ENCODE results near the gene HTT.
"Not testable (repeated sequence)": the region's sequence is repeated elsewhere in the genome, so short reads cannot be mapped to it uniquely, and the experiment has no call there.

The HTT gene

DNA sequence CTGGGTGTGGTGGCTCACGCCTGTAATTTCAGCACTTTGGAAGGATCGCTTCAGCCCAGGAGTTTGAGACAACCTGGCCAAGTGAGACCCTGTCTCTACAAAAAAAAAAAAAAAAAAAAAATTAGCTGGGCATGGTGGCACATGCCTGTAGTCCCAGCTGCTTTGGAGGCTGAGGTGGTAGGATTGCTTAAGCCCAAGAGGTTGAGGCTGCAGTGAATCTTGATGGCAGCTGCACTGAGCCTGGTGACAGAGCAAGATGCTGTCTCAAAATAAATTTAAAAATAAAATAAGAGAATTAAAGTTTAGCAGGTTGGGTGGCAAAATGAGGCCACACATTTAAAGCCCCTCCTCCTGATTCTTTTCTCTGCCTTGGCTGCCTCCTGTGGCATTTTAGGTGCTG, 47.1 kb downstream of the HTT start:
- no peak for DNase-seq (ENCODE audit: low read depth in 3 of 3)

DNA sequence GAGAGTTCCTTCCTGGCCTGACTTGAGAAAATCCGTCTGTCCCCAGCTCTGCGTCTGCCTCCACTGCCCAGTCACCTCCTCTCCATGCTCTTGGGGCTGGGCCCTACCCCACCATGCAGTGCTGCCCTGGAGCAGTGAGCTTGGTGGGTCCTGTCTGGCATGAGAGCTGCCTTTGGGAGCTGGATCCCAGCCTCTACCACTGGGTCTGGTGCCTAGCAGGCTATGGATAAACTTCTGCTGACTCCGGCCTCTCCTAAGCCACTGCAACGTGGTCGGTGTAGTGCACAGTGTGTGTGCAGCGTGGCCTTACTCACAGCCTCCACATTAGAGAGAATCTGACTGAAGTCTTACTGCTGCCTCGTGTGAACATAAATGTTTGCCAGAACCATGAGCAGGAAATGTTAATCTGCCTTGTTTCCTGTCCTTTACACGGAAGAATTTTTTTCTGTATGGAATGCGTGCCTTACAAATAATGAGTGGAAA, 47.6 kb downstream of the HTT start:
- DNase-seq (ENCODE audit: low read depth in 3 of 3), result no peak

- DNase-seq (ENCODE audit: low read depth in 3 of 3), result no peak
Measured at GRCh38 chr4:3123181-3123671, 48.7 kb downstream of the HTT start.

DNA sequence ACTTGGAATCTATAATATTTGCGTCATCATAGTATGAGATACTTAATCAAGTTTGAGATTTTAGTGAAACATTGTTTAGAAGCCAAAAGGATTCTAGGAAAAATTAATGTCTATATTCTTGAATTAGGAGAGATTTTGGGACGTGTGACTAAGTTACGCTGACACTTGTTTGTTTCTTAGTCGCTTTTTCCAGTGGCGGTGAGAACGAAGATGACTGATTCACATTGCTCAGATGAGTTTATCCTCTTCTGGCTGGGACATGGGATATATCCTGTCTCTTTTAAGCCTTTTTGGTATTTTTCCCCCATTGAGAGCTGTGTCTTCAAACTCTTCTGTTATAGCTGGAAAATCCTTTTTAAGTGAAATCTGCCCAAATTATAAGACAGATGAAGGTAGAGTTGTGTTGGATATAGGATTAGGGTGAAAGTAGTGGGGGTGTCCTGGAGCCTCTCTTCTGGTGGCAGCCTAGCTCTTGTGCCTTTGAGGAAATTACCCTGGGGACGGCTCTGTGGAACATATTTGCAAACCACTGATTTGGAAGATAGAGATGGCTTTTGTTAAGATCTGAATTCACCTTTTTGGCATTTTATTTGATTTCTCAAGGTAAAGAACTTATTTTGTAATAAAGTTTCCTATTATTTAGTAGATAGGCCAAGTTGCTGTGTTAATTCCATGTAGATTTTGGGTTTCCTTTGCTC, 49.7 kb downstream of the HTT start:
- no peak for DNase-seq (ENCODE audit: low read depth in 3 of 3)

DNA sequence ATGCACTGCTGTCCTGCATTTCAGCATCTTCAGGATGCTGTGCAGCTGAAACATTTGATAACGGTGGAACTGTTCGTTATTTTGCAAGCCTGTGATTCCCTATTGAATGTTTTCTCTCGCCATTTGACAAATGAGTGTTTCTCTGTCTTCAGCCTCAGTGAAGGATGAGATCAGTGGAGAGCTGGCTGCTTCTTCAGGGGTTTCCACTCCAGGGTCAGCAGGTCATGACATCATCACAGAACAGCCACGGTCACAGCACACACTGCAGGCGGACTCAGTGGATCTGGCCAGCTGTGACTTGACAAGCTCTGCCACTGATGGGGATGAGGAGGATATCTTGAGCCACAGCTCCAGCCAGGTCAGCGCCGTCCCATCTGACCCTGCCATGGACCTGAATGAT, 52.6 kb downstream of the HTT start:
- DNase-seq (ENCODE audit: low read depth in 3 of 3), result no peak

GRCh38 chr4:3128058-3128457, 53.6 kb downstream of the HTT start:
- no peak for DNase-seq (ENCODE audit: low read depth in 3 of 3)

- DNase-seq (ENCODE audit: low read depth in 3 of 3), result no peak
Measured at GRCh38 chr4:3128976-3129375, 54.5 kb downstream of the HTT start.

- no peak for DNase-seq (ENCODE audit: low read depth in 3 of 3)
Measured at GRCh38 chr4:3130201-3130600, 55.7 kb downstream of the HTT start.

GRCh38 chr4:3130826-3131225, 56.3 kb downstream of the HTT start:
- DNase-seq (ENCODE audit: low read depth in 3 of 3), result no peak

DNA sequence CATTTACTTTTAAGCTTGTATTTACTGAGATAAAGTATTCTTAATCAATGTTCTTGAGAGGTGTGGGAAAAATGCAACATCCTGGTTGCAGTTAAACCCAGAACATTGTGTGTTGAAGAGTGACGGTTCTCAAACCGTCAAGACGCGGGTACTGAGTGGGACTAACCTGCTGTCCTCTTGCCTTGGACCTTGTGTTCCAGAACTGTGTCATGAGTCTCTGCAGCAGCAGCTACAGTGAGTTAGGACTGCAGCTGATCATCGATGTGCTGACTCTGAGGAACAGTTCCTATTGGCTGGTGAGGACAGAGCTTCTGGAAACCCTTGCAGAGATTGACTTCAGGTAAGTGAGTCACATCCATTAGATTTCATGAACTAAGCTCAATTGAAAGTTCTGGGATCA, 59.7 kb downstream of the HTT start:
- DNase-seq (ENCODE audit: low read depth in 3 of 3), result no peak

GRCh38 chr4:3135155-3136011, 60.9 kb downstream of the HTT start:
- no peak for DNase-seq (ENCODE audit: low read depth in 3 of 3)

DNA sequence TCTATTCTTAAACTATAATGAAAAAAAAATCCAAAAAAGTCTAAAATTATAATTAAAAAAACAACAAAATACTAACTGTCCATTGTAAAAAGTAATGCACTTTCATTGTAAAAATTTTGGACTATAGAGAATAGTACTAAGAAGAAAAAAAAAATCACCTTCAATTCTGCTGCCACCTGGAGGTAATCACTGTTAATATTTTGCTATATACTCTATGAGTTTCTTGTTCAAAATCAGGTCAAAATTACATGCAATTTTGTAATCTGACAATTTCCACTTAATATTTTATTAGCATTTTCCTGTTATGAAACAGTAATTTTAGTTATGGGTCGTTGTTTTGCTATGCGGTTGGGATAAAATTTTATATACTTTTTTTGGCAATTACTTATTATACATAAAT, 62.0 kb downstream of the HTT start:
- no peak for DNase-seq (ENCODE audit: low read depth in 3 of 3)

GRCh38 chr4:3137908-3138307, 63.4 kb downstream of the HTT start:
- no peak for DNase-seq (ENCODE audit: low read depth in 3 of 3)

GRCh38 chr4:3145234-3145924, 70.9 kb downstream of the HTT start:
- no peak for DNase-seq (ENCODE audit: low read depth in 3 of 3)

GRCh38 chr4:3148926-3149325, 74.4 kb downstream of the HTT start:
- no peak for DNase-seq (ENCODE audit: low read depth in 3 of 3)

- not testable (repeated sequence) for DNase-seq (ENCODE audit: low read depth in 3 of 3)
Measured at GRCh38 chr4:3151238-3151637, 76.8 kb downstream of the HTT start.

- DNase-seq (ENCODE audit: low read depth in 3 of 3), result no peak
Measured at GRCh38 chr4:3157366-3157765, 82.9 kb downstream of the HTT start.

- no peak for DNase-seq (ENCODE audit: low read depth in 3 of 3)
Measured at GRCh38 chr4:3158841-3159240, 84.4 kb downstream of the HTT start.

DNA sequence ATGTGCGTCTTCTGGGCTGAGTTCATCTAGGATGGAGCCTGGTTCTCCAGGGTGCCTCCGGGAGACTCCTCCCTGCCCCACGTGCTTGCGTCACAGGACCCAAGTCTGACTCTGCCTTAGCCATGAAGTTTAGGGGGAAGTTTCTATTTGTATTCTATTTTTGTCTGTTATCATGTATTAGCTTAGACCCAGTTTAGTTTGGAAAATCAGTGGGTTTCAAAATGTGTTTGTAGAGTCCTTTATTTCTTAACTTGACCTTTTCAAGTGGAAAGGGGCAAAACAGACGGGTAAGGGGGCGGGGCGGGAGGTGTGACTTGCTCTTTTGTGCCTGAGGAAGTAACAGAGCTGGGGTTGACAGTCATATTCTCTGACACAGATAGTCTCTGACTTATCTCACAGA, 86.0 kb downstream of the HTT start:
- no peak for DNase-seq (ENCODE audit: low read depth in 3 of 3)

DNA sequence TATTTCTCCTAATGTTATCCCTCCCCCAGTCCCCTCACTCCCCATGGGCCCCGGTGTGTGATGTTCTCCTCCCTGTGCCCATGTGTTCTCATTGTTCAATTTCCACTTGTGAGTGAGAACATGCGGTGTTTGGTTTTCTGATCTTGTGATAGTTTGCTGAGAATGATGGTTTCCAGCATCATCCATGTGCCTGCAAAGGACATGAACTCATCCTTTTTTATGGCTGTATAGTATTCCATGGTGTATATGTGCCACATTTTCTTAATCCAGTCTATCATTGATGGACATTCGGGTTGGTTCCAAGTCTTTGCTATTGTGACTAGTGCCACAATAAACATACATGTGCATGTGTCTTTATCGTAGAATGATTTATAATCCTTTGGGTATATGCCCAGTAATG, 86.6 kb downstream of the HTT start:
- DNase-seq (ENCODE audit: low read depth in 3 of 3), result not testable (repeated sequence)

DNA sequence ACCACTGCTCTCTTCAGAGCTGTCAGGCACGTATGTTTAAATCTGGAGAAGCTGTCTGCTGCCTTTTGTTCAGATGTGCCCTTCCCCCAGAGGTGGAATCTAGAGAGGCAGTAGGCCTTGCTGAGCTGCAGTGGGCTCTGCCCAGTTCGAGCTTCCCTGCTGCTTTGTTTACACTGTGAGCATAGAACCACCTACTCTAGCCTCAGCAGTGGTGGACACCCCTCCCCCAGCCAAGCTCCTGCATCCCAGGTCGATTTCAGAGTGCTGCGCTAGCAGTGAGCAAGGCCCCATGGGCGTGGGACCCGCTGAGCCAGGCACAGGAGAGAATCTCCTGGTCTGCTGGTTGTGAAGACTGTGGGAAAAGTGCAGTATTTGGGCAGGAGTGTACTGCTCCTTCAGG, 92.0 kb downstream of the HTT start:
- DNase-seq (ENCODE audit: low read depth in 3 of 3), result not testable (repeated sequence)

- no peak for DNase-seq (ENCODE audit: low read depth in 3 of 3)
Measured at GRCh38 chr4:3168029-3168428, 93.5 kb downstream of the HTT start.
